GM18858 (cell line): ENCODE data around the gene ARHGAP27.
"Not testable (repeated sequence)": the region's sequence is repeated elsewhere in the genome, so short reads cannot be mapped to it uniquely, and the experiment has no call there.

Source experiments
- ATAC-seq: cut with Tn5 transposase; IDR thresholded peaks from one replicate; pipeline ENCODE4 v1.9.1; 2021; ENCODE audit not compliant: unreplicated experiment

ARHGAP27 gene

GRCh38 chr17:45366691-45367090 lies 66.0 kb downstream of the ARHGAP27 start:
- ATAC-seq: no peak

- ATAC-seq: no peak
These were observed 66.6 kb downstream of the ARHGAP27 start for GRCh38 chr17:45366049-45366448.

GRCh38 chr17:45364531-45365390 lies 67.9 kb downstream of the ARHGAP27 start:
- ATAC-seq: no peak

- ATAC-seq: no peak
These were observed 69.2 kb downstream of the ARHGAP27 start for GRCh38 chr17:45363498-45363897.

GRCh38 chr17:45361976-45362375 lies 70.7 kb downstream of the ARHGAP27 start:
- no peak for ATAC-seq

GRCh38 chr17:45361451-45361850 lies 71.2 kb downstream of the ARHGAP27 start:
- ATAC-seq: no peak

- ATAC-seq: no peak
These were observed 75.2 kb downstream of the ARHGAP27 start for GRCh38 chr17:45357364-45357997.

- no peak for ATAC-seq
These were observed 77.6 kb downstream of the ARHGAP27 start for GRCh38 chr17:45355087-45355486.

GRCh38 chr17:45353043-45353442 lies 79.6 kb downstream of the ARHGAP27 start:
- no peak for ATAC-seq

- no peak for ATAC-seq
These were observed 80.8 kb downstream of the ARHGAP27 start for GRCh38 chr17:45351831-45352230.

GRCh38 chr17:45347444-45347843 lies 85.2 kb downstream of the ARHGAP27 start:
- no peak for ATAC-seq

- ATAC-seq: no peak
These were observed 86.3 kb downstream of the ARHGAP27 start for GRCh38 chr17:45346216-45347015.

- no peak for ATAC-seq
These were observed 87.0 kb downstream of the ARHGAP27 start for GRCh38 chr17:45345554-45346215.

- no peak for ATAC-seq
These were observed 87.5 kb downstream of the ARHGAP27 start for GRCh38 chr17:45345246-45345553.

GRCh38 chr17:45343967-45344664 lies 88.6 kb downstream of the ARHGAP27 start:
- ATAC-seq: not testable (repeated sequence)
